DOHH2 (cell line): ENCODE measurements around the gene GPN1.

ENCODE experiments used
- EZH2phosphoT487 ChIP-seq: fragments of 200-600 bp; sonication (generic); IDR thresholded peaks from 2 replicates; pipeline ENCODE4 v1.6.1; 2017; ENCODE audit warnings: borderline replicate concordance, mild to moderate bottlenecking, antibody characterized with exemption, low read length, moderate library complexity, mixed read lengths
- TF ChIP-seq, protein P1 (sequence below): fragments of 200-600 bp; sonication (generic); IDR thresholded peaks from one replicate; pipeline ENCODE4 v1.5.1; 2014; ENCODE audit warnings: antibody characterized with exemption, mild to moderate bottlenecking, low read depth, low read length; ENCODE audit not compliant: poor library complexity, severe bottlenecking

DNA sequence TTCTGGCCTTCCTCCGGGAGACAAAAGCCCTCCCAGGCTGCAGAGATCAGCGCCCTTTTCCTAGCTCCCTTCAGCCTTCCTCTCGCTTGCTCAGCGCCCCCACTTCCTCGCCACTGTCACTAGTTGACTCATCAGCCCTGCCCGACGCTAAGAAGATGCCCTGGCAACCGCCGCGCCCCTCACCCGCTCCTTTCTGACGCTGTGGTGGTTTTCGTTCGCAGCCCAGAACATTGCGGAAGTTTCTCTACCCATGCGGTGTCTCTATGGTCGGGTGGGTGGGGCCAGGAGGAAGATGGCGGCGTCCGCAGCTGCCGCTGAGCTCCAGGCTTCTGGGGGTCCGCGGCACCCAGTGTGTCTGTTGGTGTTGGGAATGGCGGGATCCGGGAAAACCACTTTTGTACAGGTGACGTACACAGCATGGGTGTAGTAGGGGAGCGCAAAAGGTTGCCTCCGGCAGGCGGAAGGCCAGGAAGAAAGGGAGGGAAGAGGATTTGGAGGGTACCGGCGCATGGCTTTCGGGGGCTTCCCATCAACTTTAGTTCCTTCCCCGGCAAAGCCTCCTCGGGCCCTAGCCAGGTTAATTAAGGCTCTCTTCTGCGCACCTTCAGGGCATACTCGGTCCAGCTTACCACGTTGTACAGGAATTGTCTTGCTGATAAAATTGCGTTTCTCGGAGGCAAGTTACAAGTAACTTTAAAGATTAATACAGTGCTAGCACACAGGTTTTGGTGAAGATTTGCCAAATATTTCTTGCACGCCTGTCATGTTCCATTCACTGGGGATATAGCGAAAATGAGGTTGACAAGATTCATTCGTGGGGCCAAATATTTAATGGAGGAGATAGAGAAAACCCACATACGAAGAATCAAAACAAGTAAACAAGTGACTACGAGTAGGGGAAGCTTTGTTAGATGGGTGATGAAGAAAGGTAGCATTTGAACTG is at the start of gene GPN1, which contains the start of gene CCDC121:
- TF ChIP-seq, protein P1, sequence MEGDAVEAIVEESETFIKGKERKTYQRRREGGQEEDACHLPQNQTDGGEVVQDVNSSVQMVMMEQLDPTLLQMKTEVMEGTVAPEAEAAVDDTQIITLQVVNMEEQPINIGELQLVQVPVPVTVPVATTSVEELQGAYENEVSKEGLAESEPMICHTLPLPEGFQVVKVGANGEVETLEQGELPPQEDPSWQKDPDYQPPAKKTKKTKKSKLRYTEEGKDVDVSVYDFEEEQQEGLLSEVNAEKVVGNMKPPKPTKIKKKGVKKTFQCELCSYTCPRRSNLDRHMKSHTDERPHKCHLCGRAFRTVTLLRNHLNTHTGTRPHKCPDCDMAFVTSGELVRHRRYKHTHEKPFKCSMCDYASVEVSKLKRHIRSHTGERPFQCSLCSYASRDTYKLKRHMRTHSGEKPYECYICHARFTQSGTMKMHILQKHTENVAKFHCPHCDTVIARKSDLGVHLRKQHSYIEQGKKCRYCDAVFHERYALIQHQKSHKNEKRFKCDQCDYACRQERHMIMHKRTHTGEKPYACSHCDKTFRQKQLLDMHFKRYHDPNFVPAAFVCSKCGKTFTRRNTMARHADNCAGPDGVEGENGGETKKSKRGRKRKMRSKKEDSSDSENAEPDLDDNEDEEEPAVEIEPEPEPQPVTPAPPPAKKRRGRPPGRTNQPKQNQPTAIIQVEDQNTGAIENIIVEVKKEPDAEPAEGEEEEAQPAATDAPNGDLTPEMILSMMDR = no peak
- no peak for TF ChIP-seq EZH2phosphoT487
